ENCODE measurements around the gene SLC41A3.

The SLC41A3 gene

GRCh38 chr3:126102011-126102410 lies 18.1 kb upstream of the SLC41A3 start (continued):
- TF ChIP-seq ZNF658 (tag by site-specific recombination; IDR thresholded peaks at IDR 0.05) (no peak), ZNF768 (tag by site-specific recombination; IDR thresholded peaks at IDR 0.05) (no peak)

- Histone ChIP-seq H3K9me3 (ENCODE audit: control insufficient read depth, insufficient read depth, low read depth, low read length) (no peaks in the 10 kb centered on the region), H3K4me3 (ENCODE audit: low read depth, low read length) (no peak overlapping the region), H3K36me3 (ENCODE audit: control insufficient read depth in 2 of 2, insufficient read depth in 1 of 2, low read length in 2 of 2) (no peaks in the 10 kb centered on the region), H3K4me1 (ENCODE audit: control insufficient read depth, insufficient read depth, low read length) (no peaks in the 10 kb centered on the region), H3K27ac (ENCODE audit: extremely low read depth, low read depth, low read length) (no peak overlapping the region)
- no peak for TF ChIP-seq ZNF112 (tag by site-specific recombination; IDR thresholded peaks at IDR 0.05)
- 0 out of 2 replicates have a peak, but pooled peaks have one; percentile 13 for TF ChIP-seq ZNF133 (tag by site-specific recombination; IDR thresholded peaks at IDR 0.05)
- no peak for TF ChIP-seq ZNF600 (tag by site-specific recombination; IDR thresholded peaks at IDR 0.05)
- TF ChIP-seq ZSCAN30 (tag by site-specific recombination; IDR thresholded peaks at IDR 0.05) = no peak
- no peak for TF ChIP-seq MEIS1 (CRISPR knock-in tag; IDR thresholded peaks at IDR 0.05; ENCODE audit: borderline replicate concordance)
- no peak for TF ChIP-seq GLIS2 (tag by site-specific recombination; IDR thresholded peaks at IDR 0.05)
- ChIA-PET POLR2A (no interaction called here), CTCF (no interaction called here)
Observed at GRCh38 chr3:126101521-126101982, 17.6 kb upstream of the SLC41A3 start.

- H3K27ac ChIP-seq (ENCODE audit: extremely low read depth, low read depth, low read length) = no peak overlapping the region
- no peak overlapping the region for H3K4me3 ChIP-seq (ENCODE audit: low read depth, low read length)
- POLR2A ChIA-PET = no interaction called here
- no peaks in the 10 kb centered on the region for H3K9me3 ChIP-seq (ENCODE audit: control insufficient read depth, insufficient read depth, low read depth, low read length)
- no peaks in the 10 kb centered on the region for H3K36me3 ChIP-seq (ENCODE audit: control insufficient read depth in 2 of 2, insufficient read depth in 1 of 2, low read length in 2 of 2)
- TF ChIP-seq WT1 (tag by site-specific recombination; IDR thresholded peaks at IDR 0.05) = 0 out of 2 replicates have a peak, but pooled peaks have one; percentile 12
- 0 out of 2 replicates have a peak, but pooled peaks have one; percentile 1 for TF ChIP-seq ZIC2 (tag by site-specific recombination; IDR thresholded peaks at IDR 0.05)
- TF ChIP-seq ZNF148 (tag by site-specific recombination; IDR thresholded peaks at IDR 0.05; ENCODE audit: borderline replicate concordance) = no peak
- TF ChIP-seq ATF2 (tag by site-specific recombination; IDR thresholded peaks at IDR 0.05; ENCODE audit: low read depth) = peak; percentile 11; the same call in 1 of the 2 replicates
- CTCF ChIA-PET = interaction anchor here (0.6 kb wide), 1 partner anchor 250 kb away, joined by 3 read pairs; no protein-coding TSS in a partner anchor
- H3K4me1 ChIP-seq (ENCODE audit: control insufficient read depth, insufficient read depth, low read length) = no peaks in the 10 kb centered on the region
Observed at GRCh38 chr3:126100634-126101301, 16.8 kb upstream of the SLC41A3 start.

- TF ChIP-seq ZBTB21 (tag by site-specific recombination; IDR thresholded peaks at IDR 0.05) = no peak
- peak; percentile 88 for TF ChIP-seq ZIC2 (tag by site-specific recombination; IDR thresholded peaks at IDR 0.05)
- no peak for TF ChIP-seq KLF10 (tag by site-specific recombination; IDR thresholded peaks at IDR 0.05)
- Histone ChIP-seq H3K36me3 (ENCODE audit: control insufficient read depth in 2 of 2, insufficient read depth in 1 of 2, low read length in 2 of 2) (no peaks in the 10 kb centered on the region), H3K4me1 (ENCODE audit: control insufficient read depth, insufficient read depth, low read length) (no peaks in the 10 kb centered on the region), H3K4me3 (ENCODE audit: low read depth, low read length) (no peak overlapping the region), H3K9me3 (ENCODE audit: control insufficient read depth, insufficient read depth, low read depth, low read length) (no peaks in the 10 kb centered on the region), H3K27ac (ENCODE audit: extremely low read depth, low read depth, low read length) (no peak overlapping the region)
- POLR2A ChIA-PET = no interaction called here
- CTCF ChIA-PET = no interaction called here
Observed at GRCh38 chr3:126100269-126100633, 16.3 kb upstream of the SLC41A3 start.

Data from HEK293 (cell line).